OCI-LY3 (cell line): ENCODE measurements around the gene PON3.

ENCODE experiments used
- H2AFZ ChIP-seq: fragments of 200-600, 300-600 bp; shearing (Covaris generic); 2 replicates; pipeline ENCODE4 v1.6.0; 2014; ENCODE audit warnings: antibody characterized with exemption, low read depth, low read length
- H3K27ac ChIP-seq: fragments of 200-600, 300-600 bp; sonication (generic); 2 replicates; pipeline ENCODE4 v1.5.1; 2014; ENCODE audit warnings: mild to moderate bottlenecking, low read length, moderate library complexity, mixed read lengths
- H3K27me3 ChIP-seq: fragments of 200-600, 300-600 bp; sonication (generic); 2 replicates; pipeline ENCODE4 v1.6.1; 2014; ENCODE audit warnings: low read depth, low read length, mixed read lengths
- H3K36me3 ChIP-seq: fragments of 200-600, 300-600 bp; sonication (generic); replicated peaks from 2 replicates; pipeline ENCODE3; 2014; ENCODE audit warnings: low read depth, low read length, mixed read lengths
- H3K4me1 ChIP-seq: fragments of 300-600, 200-600 bp; sonication (generic); 2 replicates; pipeline ENCODE4 v1.6.1; 2014; ENCODE audit warnings: low read length, mixed read lengths
- H3K4me2 ChIP-seq: fragments of 200-600, 300-600 bp; sonication (generic); 2 replicates; pipeline ENCODE4 v1.6.1; 2014; ENCODE audit warnings: low read length, mixed read lengths
- H3K4me3 ChIP-seq: fragments of 300-600, 200-600 bp; sonication (generic); 2 replicates; pipeline ENCODE4 v1.5.1; 2014; ENCODE audit warnings: antibody characterized with exemption, mild to moderate bottlenecking, low read length, moderate library complexity
- H3K79me2 ChIP-seq: fragments of 300-600, 200-600 bp; shearing (Covaris generic); 2 replicates; pipeline ENCODE4 v1.6.1; 2014; ENCODE audit warnings: mild to moderate bottlenecking, low read length, mixed read lengths
- H3K9ac ChIP-seq: fragments of 300-600, 200-600 bp; shearing (Covaris generic); 2 replicates; pipeline ENCODE4 v1.6.0; 2014; ENCODE audit warnings: mild to moderate bottlenecking, low read length, moderate library complexity
- H3K9me3 ChIP-seq: fragments of 200-600, 300-600 bp; shearing (Covaris generic); 2 replicates; pipeline ENCODE4 v1.6.1; 2014; ENCODE audit warnings: low read length, mixed read lengths; ENCODE audit not compliant: insufficient read depth
- H4K20me1 ChIP-seq: fragments of 200-600, 300-600 bp; sonication (generic); 2 replicates; pipeline ENCODE4 v1.6.1; 2016; ENCODE audit warnings: low read length, mixed read lengths; ENCODE audit not compliant: insufficient read depth
- CTCF ChIP-seq: fragments of 200-600, 300-600 bp; sonication (generic); IDR thresholded peaks from 2 replicates; pipeline ENCODE4 v1.5.1; 2014; ENCODE audit warnings: antibody characterized with exemption, low read length, low read depth
- EZH2phosphoT487 ChIP-seq: fragments of 200-600 bp; shearing (Covaris generic); IDR thresholded peaks from 2 replicates; pipeline ENCODE4 v1.6.1; 2018; ENCODE audit warnings: antibody characterized with exemption, mixed run types, low read depth

Gene PON3

GRCh38 chr7:95321720-95322119 is 74.5 kb downstream of the PON3 start:
- no peak overlapping the region for H3K4me3 ChIP-seq
- H3K4me2 ChIP-seq = no peak overlapping the region
- no peaks in the 10 kb centered on the region for H3K9me3 ChIP-seq
- TF ChIP-seq CTCF (no peak), EZH2phosphoT487 (no peak)
- no peak overlapping the region for H2AFZ ChIP-seq
- no peak overlapping the region for H3K27ac ChIP-seq
- H4K20me1 ChIP-seq = no peaks in the 10 kb centered on the region
- H3K4me1 ChIP-seq = peaks cover 8% of the 10 kb centered on the region; the same call in 1 of the 2 replicates
- no peaks in the 10 kb centered on the region for H3K27me3 ChIP-seq
- H3K79me2 ChIP-seq = no peaks in the 10 kb centered on the region
- no peak overlapping the region for H3K9ac ChIP-seq
- no peaks in the 10 kb centered on the region for H3K36me3 ChIP-seq

- H3K9ac ChIP-seq = no peak overlapping the region
- peaks cover 12% of the 10 kb centered on the region; the same call in 1 of the 2 replicates for H3K4me1 ChIP-seq
Observed at GRCh38 chr7:95320651-95321050, 75.5 kb downstream of the PON3 start.

GRCh38 chr7:95319570-95319969 is 76.6 kb downstream of the PON3 start:
- H3K36me3 ChIP-seq = no peaks in the 10 kb centered on the region
- TF ChIP-seq EZH2phosphoT487 (no peak), CTCF (no peak)
- H3K4me2 ChIP-seq = no peak overlapping the region
- no peaks in the 10 kb centered on the region for H3K27me3 ChIP-seq
- H3K9me3 ChIP-seq = no peaks in the 10 kb centered on the region
- H2AFZ ChIP-seq = no peak overlapping the region
- H3K79me2 ChIP-seq = no peaks in the 10 kb centered on the region
- H3K9ac ChIP-seq = no peak overlapping the region
- H3K4me3 ChIP-seq = no peak overlapping the region
- H3K4me1 ChIP-seq = peaks cover 14% of the 10 kb centered on the region; the same call in 1 of the 2 replicates
- no peak overlapping the region for H3K27ac ChIP-seq
- H4K20me1 ChIP-seq = no peaks in the 10 kb centered on the region

More at GRCh38 chr7:95320651-95321050, 75.5 kb downstream of the PON3 start:
- Histone ChIP-seq H3K36me3 (no peaks in the 10 kb centered on the region), H4K20me1 (no peaks in the 10 kb centered on the region), H3K27ac (no peak overlapping the region), H2AFZ (no peak overlapping the region), H3K4me2 (no peak overlapping the region), H3K9me3 (no peaks in the 10 kb centered on the region), H3K4me3 (no peak overlapping the region), H3K79me2 (no peaks in the 10 kb centered on the region), H3K27me3 (no peaks in the 10 kb centered on the region)
- TF ChIP-seq EZH2phosphoT487 (no peak), CTCF (no peak)

- Histone ChIP-seq H3K27me3 (no peaks in the 10 kb centered on the region), H3K4me2 (no peak overlapping the region), H3K27ac (no peak overlapping the region), H2AFZ (no peak overlapping the region), H3K79me2 (no peaks in the 10 kb centered on the region), H3K36me3 (no peaks in the 10 kb centered on the region), H3K9ac (no peak overlapping the region), H3K4me3 (no peak overlapping the region), H3K9me3 (no peaks in the 10 kb centered on the region), H4K20me1 (no peaks in the 10 kb centered on the region), H3K4me1 (peaks cover 23% of the 10 kb centered on the region)
- no peak for TF ChIP-seq CTCF
- no peak for TF ChIP-seq EZH2phosphoT487
Observed at GRCh38 chr7:95318501-95319100, 77.6 kb downstream of the PON3 start.
